Esophagus squamous epithelium (tissue), 4 donors: ENCODE measurements around the gene EVX2.

Experiments used
- CTCF ChIP-seq, 6 experiments: fragments of 450-650 bp in 4 of 6; fragments of 200-600 bp in 2 of 6; sonication (generic) in 2 of 6; IDR thresholded peaks; one replicate each; pipeline ENCODE4 v1.5.1; 2016 to 2019; ENCODE audit warnings: antibody characterized with exemption in 6 of 6, mild to moderate bottlenecking in 4 of 6, moderate library complexity in 4 of 6
- POLR2A ChIP-seq, 4 donors: fragments of 450-650 bp; IDR thresholded peaks; one replicate each; pipeline ENCODE4 v1.6.1; 2017; ENCODE audit warnings: antibody characterized with exemption in 4 of 4, mild to moderate bottlenecking in 4 of 4, moderate library complexity in 3 of 4

DNA sequence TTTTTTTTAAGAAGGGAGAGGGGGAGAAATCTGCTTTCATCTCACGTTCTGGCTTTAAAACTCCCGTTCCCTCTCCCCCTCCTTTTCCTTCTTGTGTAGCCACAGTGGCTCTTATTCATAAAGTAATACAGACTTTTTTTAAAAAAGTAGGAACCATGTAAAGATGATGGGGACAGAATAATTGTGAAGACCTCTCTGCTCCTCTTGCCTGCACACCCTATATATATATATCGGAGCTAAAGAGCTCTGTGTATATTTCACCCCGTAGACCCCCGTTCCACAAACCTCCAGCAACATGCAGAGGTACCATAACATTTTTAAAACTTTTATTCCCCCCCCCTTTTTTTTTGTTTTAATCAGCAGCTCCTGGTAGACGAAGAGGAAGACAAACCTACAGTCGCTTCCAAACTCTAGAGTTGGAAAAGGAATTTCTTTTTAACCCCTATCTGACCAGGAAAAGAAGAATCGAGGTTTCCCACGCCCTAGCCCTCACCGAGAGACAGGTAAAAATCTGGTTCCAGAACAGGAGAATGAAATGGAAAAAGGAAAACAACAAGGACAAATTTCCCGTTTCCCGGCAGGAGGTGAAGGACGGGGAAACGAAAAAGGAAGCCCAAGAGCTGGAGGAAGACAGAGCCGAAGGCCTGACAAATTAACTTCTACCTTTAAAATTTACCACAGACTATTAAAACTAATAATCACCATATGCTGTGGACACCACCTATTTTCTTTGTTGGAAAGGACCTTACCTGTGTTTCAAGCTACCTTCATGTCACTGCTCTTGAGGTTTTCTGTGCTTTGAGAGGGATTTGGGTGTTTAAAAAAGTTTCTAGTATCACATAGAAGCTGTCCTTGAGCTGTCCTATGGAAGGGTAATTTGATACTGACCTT is 47.4 kb upstream of the EVX2 start:
- TF ChIP-seq POLR2A (IDR thresholded peaks at IDR 0.05) (no peak), CTCF (IDR thresholded peaks at IDR 0.05) (no peak)
